ENCODE data around the gene SPN.
A peak's percentile ranks its signal among the peaks of the same experiment; 100 is the strongest.
"Not testable (repeated sequence)": the region's sequence is repeated elsewhere in the genome, so short reads cannot be mapped to it uniquely, and the experiment has no call there.

Gene SPN

DNA sequence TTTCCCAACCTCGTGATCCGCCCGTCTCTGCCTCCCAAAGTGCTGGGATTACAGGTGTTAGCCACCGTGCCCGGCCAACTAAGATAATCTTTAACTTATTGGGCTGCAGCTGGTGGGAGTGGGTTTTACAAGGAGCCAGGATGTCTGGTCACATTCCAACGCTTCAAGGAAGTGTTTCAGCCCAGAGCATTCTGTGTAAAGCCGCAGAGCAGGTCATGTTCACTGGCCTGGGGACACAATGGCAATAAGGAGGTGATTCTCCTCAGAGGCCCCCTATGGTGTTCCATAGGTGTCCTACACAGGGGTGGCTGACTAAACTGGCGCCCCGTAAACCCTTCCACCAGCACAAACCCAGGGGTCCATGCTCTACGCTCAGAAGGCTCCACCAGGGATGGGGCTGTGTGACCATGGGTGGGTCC, 17.1 kb downstream of the SPN start:
- no peak for DNase-seq

DNA sequence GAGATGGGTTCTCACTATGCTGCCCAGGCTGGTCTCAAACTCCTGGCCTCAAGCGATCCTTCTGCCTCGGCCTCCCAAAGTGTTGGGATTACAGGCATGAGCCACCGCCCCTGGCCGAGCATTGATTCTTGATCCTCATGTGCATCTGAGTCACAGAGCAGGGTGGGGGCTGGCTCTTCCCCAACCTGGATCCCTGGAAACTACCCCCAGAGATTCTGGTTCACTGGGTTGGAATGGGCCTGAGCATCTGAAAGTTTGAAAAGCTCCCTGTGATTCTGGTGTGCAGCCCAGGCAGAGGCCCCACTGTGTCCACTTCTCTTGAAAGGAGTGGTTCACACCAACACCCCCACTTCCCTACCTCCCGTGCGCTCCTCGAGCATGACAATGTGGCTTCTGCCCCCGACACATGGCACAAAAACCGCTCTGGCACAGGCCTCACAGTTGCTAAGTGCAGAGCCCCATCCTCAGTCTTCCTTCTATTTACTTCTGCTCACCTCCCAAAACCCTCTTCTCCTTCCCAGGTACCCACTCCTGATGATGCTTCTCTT, 20.6 kb downstream of the SPN start:
- DNase-seq = no peak

DNA sequence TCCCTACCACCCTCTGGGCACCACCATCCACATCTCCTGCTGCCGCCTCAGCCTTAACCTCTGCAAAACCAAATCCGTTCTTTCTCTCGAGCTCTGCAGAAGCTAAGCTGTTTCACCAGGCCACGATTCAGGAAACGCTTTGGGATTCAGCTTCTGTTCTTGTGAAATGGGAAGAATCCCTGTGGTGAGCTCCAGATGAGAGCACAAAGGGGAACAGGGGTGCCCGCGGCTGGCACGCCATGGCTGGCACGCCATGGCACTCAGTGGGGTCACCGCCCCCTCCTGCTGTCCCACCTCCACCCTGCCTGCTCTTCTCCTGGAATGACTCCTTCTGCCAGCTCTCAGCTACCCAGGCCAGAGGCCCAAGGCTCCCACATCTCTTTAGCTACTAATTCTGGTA, 21.6 kb downstream of the SPN start:
- DNase-seq = no peak

DNA sequence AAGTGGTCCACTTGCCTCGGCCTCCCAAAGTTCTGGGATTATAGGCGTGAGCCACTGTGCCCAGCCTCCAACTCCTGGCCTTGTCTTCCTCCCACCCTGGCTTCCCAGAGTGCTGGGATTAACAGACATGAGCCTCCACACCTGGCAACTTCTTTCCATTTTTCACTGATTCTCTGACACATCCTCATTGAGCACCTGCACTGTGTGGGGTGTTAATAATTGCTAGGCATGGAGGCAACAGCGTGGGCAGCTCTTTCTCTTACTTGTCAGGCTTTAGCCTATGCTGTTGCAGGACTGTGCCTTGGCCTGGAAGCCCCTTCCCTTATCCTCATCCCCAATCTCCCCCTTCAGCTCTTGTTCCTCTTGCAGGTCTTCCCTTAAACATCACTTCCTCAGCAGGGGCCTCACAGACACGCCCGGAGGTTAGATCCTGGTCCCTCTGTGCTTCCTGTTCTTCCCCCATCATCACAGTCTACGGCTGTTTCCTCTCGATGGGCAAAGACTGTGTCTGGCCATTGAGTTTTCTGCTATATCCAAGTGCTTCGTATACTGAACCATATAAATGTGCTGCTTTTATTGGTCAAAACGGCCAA, 23.8 kb downstream of the SPN start:
- DNase-seq = no peak

DNA sequence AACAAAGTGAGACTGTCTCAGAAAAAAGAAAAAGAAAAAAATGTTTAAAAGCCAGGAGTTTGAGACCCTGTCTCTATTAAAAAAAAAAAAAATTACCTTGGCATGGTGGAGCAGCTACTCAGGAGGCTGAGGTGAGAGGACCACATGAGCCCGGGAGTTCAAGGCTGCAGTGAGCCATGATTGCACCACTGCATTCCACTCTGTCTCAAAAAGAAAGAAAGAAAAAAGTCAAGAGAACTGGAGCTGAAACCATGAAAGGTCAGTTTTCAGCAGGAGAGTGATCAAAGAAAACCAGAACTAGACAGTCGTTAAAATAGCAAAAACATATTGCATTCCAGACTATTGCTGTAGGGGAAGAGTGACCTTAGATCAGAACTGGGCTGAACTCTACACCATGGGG, 24.7 kb downstream of the SPN start:
- DNase-seq = no peak

DNA sequence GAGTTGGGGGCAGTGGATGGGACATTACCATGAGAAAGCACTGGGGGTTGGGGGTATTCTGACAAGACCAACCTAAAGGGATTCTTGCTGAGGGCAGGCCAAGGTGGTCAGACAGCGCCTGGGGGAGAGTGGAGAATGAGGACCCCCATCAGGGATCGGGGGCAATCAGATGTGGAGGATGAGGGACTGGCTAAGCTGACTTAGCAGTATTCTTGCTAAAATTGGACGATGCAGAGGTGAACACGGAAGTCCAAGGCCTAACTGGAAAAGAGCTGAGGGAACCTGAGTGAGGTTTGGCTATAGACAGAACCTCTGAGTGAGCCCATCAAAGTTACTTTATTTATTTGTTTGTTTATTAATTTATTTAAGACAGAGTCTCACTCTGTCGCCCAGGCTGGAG, 25.1 kb downstream of the SPN start:
- no peak for DNase-seq

DNA sequence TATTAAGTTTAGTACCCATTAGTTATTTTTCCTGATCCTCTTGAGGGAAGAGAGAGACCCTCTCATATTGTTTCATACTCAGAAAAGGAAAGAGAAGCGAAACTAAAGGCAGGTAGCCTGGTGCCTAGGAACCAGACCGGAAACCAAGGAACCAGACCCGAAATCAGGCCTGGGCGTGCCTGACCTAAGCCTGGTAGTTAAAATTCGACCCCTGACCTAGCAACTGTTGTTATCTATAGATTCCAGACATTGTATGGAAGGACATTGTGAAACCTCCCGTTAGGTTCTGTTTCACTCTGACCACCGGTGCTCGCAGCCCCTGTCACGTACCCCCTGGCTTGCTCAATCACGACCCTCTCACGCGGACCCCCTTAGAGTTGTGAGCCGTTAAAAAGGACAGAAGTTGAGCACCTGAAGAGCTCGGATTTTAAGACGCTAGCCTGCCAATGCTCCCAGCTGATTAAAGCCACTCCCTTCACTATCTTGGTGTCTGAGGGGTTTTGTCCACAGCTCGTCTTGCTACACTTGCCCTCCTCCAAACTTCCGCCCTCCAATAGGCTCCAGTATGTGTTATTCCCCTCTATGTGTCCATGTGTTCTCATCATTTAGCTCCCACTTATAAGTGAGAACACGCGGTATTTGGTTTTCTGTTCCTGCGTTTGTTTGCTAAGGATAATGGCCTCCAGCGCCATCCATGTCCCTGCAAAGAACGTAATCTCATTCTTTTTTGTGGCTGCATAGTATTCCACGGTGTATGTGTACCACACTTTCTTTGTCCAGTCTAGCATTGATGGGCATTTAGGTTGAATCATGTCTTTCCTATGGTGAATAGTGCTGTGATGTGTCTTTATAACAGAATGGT, 26.7 kb downstream of the SPN start:
- not testable (repeated sequence) for DNase-seq

DNA sequence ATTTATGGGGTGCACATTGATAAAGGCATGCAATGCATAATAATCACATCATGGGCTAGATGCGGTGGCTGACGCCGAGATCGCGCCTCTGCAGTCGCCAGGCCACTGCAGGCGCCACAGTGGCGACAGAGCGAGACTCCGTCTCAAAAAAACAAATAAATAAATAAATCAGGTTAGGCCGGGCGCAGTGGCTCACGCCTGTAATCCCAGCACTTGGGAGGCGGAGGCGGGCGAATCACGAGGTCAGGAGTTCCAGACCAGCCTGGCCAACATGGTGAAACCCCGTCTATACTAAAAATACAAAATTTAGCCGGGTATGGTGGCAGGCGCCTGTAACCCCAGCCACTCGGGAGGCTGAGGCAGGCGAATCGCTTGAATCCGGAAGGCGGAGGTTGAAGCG, 29.6 kb downstream of the SPN start:
- not testable (repeated sequence) for DNase-seq

DNA sequence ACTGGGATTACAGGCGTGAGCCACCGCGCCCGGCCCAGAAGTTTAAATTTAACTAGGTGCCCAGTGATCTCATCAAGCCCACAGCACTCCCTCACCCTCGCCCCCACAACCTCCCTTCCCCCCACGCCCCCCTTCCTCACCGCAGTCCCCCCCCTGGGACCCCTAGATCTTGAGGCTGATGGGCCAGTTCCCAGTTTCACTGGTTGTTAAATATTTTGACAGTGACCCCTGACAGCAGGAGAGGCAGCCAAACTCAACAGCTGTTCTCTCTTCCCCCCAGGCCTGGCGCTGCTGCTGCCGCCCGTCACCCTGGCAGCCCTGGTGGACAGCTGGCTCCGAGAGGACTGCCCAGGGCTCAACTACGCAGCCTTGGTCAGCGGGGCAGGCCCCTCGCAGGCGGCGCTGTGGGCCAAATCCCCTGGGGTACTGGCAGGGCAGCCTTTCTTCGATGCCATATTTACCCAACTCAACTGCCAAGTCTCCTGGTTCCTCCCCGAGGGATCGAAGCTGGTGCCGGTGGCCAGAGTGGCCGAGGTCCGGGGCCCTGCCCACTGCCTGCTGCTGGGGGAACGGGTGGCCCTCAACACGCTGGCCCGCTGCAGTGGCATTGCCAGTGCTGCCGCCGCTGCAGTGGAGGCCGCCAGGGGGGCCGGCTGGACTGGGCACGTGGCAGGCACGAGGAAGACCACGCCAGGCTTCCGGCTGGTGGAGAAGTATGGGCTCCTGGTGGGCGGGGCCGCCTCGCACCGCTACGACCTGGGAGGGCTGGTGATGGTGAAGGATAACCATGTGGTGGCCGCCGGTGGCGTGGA, 31.5 kb downstream of the SPN start:
- no peak for DNase-seq

DNA sequence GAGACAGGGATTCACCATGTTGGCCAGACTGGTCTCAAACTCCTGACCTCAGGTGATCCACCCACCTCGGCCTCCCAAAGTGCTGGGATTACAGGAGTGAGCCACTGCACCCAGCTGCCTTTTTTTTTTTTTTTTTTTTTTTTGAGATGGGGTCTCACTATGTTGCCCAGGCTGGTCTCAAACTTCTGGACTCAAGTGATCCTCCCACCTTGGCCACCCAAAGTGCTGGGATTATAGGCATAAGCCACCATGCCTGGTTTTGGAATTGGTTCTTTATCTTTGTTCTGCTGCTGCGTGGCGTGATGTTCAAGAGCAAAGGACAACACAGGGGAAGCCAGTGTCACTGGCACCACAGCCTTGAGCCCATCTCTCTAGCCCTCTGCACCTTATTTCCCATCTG, 32.6 kb downstream of the SPN start:
- not testable (repeated sequence) for DNase-seq

DNA sequence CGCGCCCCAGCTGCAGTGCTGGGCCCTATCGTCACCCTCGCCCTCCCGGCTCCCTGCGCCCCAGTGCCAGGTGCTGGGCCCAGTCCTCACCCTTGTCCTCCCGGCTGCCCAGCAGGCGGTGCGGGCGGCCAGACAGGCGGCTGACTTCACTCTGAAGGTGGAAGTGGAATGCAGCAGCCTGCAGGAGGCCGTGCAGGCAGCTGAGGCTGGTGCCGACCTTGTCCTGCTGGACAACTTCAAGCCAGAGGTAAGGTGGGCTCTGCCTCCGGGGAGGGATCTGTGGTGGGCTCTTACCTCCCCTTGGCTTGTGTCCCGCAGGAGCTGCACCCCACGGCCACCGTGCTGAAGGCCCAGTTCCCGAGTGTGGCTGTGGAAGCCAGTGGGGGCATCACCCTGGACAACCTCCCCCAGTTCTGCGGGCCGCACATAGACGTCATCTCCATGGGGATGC, 33.9 kb downstream of the SPN start:
- DNase-seq = no peak

DNA sequence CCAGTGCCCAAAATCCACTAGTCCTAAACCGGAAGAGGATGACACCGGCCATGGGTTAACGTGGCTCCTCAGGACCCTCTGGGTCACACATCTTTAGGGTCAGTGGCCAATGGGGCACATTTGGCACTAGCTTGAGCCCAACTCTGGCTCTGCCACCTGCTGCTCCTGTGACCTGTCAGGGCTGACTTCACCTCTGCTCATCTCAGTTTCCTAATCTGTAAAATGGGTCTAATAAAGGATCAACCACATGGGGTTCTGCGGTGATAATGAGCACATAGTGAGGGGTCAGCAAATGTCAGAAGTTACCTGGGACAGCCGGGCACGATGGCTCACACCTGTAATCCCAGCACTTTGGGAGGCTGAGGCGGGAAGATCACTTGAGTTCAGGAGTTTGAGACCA, 34.3 kb downstream of the SPN start:
- no peak for DNase-seq

DNA sequence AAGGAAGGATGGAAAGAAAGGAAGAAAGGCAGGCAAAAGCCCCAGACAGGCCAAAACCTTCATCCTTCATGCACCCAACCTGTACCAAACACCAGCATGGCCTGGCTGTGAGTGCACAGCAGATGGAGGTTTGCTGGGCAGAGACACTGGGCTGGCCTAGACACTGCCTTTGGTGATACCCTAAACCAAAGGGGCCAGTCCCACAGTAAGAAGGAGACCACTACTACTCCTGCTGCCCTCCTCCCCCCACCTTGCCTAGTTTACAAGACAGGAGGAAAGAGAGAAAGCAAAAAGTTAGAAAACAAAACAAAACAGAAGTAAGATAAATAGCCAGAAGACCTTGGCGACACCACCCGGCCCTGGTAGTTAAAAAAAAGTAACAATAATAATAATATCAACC, 35.0 kb downstream of the SPN start:
- DNase-seq = no peak

DNA sequence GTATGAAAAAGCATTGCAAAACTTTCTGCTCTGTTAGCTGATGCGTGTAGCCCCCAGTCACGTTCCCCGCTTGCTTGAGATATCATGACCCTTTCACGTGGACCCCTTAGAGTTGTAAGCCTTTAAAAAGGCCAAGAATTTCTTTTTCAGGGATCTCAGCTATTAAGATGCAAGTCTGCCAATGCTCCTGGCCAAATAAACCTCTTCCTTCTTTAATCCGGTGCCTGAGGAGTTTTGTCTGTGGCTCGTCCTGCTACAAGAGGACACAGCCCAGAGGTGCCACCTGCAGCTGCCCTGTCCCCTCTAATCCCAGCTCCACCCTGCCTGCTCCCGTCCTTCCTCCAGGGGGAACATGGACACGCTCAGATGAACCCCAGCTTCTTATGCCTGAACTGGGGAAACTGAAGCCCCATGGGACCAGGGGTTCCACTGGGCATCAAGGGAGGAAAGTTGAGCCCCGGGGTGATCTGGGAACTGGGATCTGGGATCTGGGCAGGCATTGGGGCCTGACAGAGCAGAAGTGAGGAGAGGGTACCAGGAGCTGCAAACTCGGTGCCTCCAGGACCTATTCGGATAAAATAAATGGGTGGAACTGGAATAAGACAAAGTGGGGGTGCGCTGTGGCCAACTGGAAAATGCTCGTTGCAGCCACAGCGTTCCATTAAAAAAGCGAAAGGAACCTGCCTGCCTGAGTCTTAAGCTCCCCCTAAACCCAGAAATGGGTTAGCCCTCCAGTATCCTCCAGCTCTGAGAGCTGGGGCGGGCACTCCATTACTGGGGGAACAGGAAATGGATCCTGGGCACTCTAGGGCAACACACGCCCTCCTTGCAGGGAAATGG, 35.7 kb downstream of the SPN start:
- DNase-seq = no peak

DNA sequence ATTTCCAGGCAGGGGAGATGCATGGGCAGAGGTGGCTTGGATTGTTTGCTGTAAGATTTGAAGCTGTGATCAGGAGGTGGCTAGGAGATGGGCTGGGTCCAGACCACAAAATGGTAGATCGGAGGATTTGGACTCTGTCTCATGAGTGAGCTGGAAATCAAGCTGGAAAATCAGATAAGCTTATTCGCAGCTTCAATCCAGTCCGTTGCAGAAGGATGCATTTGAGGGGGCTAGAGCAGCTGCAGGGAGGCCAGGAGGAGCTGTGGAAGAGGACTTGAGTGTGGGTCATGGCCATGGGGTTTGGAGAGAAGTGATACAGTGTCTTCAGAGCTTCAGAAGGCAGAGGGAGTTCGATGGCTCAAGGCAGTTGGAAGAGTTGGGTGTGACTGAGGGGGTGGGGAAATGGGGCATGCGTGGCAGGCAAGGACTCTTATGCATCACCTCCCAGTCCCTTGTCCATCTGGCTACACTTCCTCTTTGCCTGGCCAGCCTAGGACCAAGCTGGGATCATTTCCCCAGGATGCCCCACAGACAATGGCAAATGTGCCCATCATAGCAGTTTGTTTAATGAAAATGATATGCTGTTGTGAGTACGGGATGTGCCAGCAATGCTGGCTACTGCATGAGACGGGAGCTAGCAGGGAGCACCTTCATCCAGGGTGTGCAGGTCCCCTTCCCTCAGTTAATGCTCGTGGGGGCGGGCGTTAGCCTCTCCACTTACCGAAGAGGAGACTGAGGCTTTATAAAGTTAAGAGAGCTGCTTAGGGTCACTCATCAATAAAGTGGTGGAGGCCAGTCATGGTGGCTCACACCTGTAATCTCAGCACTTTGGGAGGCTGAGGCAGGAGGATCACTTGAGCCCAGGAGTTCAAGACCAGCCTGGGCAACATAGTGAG, 36.5 kb downstream of the SPN start:
- DNase-seq = no peak

DNA sequence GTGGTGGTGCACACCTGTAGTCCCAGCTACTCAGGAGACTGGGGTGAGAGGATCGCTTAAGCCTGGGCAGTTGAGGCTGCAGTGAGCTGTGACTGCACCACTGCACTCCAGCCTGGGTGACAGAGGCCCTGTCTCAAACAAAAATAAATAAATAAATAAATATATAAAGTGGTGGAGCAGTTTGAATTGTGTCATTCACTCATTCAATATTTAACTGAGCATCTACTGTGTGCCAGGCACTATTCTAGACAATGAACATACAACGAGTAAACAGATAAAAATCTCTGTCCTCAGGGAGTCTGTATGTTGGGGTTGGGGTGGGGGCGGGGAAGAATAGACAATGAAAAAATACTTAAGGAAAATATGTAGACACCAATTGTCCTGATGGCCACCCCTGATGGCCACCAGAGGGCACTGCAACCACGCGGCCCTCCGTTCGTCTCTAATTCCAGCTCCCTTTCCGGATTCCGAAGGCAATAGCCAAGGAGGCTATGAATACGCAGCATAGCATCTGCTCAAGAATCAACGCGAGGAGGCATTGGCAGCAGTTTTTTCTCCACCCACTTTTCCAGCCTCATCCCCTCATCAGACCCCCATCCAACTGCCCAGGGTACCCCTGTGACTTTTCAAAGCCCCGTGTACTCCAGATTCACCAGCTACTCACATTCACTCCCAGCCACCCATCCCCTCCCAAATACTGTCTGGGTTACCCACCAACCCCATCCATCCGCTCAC, 37.4 kb downstream of the SPN start:
- DNase-seq = peak; percentile 73

DNA sequence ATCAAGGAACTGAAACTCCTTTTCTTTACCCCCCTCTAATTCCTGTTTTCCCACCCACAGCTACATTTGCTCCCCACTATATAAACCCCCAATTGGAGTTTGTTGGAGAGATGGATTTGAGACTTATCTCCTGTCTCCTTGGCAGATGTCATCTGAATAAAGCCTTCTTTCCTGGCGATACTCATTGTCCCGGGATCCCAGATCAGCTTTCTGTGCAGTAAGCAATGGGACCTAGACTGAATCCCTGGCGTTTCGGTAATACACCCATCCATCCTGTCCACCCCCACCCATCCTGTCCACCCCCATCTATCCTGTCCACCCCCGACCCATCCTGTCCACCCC, 38.1 kb downstream of the SPN start:
- no peak for DNase-seq

DNA sequence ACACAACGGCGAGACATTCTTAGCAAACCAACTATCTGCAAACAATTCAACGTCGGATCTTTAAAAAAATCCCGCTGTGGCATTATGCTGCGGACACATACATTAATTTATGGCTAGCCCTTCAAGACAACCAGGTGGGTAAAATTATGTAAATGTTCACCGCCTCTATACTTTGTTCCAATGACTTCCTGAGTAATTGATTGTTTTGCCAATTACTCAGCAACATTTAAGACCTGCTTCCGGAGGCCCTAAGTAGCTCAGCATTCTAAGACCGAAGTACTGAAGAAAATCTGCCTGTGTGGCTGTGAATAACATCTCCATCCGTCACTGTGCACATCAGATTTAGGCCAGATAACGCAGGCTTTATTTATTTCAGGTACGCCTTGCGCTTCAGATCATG, 39.2 kb downstream of the SPN start:
- DNase-seq = no peak

DNA sequence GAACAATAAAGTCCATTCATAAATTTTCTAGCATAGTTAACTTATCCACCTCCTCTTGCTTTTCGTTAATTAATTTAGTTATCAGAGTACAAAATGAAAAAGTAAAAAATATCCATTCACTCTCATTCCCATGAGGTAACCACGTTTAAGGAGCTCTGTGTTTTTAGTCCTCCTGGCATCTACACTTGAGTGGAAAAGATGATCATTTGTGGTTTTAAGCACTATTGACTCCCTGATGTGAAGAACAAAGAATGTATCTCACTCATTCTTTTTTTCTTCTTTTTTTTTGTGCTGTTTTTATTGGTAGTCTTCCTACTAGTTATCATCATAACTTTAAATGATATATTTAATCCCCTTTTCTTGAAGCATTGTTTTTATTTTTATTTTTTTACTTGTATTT, 42.0 kb downstream of the SPN start:
- DNase-seq = no peak

DNA sequence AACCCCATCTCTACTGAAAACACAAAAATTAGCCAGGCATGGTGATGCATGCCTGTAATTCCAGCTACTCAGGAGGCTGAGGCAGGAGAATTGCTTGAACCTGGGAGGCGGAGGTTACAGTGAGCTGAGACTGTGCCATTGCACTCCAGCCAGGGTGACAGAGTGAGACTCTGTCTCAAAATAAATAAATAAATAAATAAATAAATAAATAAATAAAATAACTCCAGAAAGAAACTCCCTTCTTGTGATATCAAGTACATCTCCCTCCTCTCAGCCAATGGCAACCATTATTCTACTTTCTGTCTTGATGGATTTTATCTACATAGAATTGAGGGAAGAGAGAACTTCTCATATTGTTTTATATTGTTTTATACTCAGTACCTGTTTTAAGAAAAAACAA, 44.1 kb downstream of the SPN start:
- DNase-seq = not testable (repeated sequence)
